Measurements from ENCODE around the gene PPP2R2C.

DNA sequence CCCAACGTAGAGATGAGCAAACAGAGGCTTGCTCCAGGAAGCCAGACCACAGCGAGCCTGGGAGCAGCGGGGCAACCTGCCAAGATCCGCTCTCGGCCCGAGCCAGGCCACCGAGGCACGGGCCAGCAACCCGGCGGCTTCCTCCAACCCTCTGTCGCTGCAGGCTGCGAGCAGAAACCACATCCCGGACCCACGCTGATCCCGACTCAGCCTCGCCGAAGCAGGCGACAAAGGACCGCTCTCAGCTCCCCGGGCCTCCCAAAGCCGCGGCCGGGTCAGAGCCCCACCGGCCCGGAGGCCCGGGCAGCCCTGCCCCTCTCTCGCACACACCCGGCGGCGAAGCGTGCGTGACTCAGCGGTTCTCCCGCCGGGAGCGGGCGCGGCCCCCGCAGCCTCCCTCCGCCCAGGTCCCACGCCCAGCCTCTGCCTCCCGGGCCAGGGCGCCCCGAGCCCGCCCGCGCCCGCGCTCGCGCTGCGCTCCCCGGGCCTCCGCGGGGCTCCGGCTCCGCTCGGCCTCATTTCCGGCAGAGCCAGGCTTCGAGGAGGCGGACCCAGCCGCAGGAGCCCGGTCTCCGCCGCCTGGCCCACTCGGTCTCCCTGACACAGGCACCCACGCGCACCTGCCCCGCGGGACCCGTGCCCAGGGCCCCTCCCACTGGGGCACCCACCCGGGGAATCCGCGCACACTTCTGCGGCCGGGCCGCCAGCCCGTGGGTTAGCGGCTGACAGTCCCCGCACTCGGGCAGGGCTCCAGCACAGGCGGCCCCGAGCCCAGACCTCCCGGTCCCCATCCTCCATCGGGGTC, 1.7 kb downstream of the PPP2R2C start:
- TF ChIP-seq TCF7L2 (IDR thresholded peaks at IDR 0.05; ENCODE audit: low read depth, low read length) (no peak), TGIF2 (CRISPR knock-in tag; IDR thresholded peaks at IDR 0.05) (no peak), CEBPB (tag; IDR thresholded peaks at IDR 0.05) (no peak)
- TF ChIP-seq, protein P1, sequence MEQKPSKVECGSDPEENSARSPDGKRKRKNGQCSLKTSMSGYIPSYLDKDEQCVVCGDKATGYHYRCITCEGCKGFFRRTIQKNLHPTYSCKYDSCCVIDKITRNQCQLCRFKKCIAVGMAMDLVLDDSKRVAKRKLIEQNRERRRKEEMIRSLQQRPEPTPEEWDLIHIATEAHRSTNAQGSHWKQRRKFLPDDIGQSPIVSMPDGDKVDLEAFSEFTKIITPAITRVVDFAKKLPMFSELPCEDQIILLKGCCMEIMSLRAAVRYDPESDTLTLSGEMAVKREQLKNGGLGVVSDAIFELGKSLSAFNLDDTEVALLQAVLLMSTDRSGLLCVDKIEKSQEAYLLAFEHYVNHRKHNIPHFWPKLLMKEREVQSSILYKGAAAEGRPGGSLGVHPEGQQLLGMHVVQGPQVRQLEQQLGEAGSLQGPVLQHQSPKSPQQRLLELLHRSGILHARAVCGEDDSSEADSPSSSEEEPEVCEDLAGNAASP (IDR thresholded peaks at IDR 0.05): no peak
- TF ChIP-seq, protein P2, sequence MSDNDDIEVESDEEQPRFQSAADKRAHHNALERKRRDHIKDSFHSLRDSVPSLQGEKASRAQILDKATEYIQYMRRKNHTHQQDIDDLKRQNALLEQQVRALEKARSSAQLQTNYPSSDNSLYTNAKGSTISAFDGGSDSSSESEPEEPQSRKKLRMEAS (CRISPR knock-in tag; IDR thresholded peaks at IDR 0.05): no peak
- TF ChIP-seq, protein P3, sequence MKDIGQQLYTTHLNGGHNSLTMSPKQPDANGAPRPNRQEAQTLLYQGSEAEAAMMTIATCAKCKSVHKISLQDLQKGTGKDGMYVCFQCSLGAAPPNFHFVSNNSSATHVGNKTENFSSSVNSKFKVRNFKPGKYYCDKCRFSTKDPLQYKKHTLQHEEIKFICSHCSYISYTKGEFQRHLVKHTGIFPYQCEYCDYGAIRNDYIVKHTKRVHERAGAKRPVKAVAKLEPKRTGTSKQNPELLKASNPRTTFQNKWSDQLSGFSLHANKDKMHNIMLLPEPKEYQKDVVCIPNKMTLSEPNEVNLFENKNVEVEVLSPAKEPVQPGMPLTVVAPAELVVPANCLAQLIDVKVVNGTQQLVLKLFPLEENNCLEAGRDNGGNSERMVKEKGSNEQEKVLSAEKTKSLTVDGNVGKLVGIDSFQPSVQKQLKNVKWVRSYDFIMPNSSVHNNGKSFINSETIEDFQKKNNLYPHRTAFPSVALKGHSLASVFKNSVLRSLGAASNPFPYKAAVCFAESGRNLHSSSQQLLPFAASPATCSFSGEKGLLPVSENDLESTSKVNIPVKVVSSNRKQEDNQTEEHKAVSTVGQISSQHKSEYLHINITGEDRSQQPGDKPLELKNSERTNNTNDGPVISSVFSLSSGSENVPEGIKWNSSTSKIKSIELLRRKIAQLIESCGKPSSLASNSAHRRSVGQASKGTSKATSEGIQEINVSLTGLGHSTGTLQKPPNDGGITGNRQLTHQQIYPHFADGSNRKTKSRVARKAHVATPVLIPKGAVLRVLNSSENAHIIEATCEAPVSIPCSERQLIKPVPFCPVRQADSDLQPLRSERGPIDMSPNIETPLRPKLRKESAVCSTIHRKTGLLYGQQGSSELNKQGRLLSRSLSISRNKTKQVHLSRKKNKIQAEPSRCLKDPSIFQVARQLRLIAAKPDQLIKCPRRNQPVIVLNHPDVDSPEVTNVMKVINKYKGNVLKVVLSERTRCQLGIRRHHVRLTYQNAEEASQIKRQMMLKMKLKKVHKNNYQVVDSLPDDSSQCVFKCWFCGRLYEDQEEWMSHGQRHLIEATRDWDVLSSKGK (CRISPR knock-in tag; IDR thresholded peaks at IDR 0.05): no peak
